SU-DHL-6 (cell line): ENCODE data around the gene IL6R.
"Not testable (repeated sequence)": the region's sequence is repeated elsewhere in the genome, so short reads cannot be mapped to it uniquely, and the experiment has no call there.

ENCODE experiments used
- CTCF ChIP-seq: fragments of 200-600 bp; sonication (generic); IDR thresholded peaks from one replicate; pipeline ENCODE4 v1.5.1; 2017; ENCODE audit warnings: antibody characterized with exemption, mild to moderate bottlenecking, low read length, moderate library complexity; ENCODE audit not compliant: insufficient read depth, poor library complexity, severe bottlenecking
- EZH2phosphoT487 ChIP-seq: fragments of 200-600 bp; sonication (generic), shearing (Covaris generic); conservative IDR thresholded peaks from 2 replicates; pipeline ENCODE4 v1.6.1; 2018; ENCODE audit warnings: mild to moderate bottlenecking, antibody characterized with exemption, low read length, moderate library complexity, mixed read lengths

DNA sequence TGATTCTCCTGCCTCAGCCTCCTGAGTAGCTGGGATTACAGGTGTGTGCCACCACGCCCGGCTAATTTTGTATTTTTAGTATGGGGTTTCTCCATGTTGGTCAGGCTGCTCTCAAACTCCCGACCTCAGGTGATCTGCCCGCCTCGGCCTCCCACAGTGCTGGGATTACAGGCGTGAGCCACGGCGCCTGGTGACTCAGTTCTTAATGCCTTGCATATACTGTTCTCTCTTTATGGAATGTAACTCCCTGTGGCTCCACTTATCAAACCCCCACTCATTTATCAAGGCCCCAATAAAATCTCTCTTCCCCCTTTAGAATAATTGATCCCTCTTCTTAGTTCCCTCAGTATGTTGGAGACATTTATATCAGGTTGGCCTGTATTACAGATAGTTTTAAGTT, 16.9 kb downstream of the IL6R start:
- TF ChIP-seq CTCF, EZH2phosphoT487: not testable (repeated sequence)
